Stimulated activated CD8-positive, alpha-beta memory T cell treated with anti-CD3 and anti-CD28 coated beads, Interleukin-15, amount 100 ng/mL, for 1 hour (primary cell): ENCODE data around the gene TBC1D22A.

Source experiments
- DNase-seq: peaks from one replicate; pipeline ENCODE4 v3.0.0-alpha.2; 2020; ENCODE audit warnings: low read depth

Gene TBC1D22A

DNA sequence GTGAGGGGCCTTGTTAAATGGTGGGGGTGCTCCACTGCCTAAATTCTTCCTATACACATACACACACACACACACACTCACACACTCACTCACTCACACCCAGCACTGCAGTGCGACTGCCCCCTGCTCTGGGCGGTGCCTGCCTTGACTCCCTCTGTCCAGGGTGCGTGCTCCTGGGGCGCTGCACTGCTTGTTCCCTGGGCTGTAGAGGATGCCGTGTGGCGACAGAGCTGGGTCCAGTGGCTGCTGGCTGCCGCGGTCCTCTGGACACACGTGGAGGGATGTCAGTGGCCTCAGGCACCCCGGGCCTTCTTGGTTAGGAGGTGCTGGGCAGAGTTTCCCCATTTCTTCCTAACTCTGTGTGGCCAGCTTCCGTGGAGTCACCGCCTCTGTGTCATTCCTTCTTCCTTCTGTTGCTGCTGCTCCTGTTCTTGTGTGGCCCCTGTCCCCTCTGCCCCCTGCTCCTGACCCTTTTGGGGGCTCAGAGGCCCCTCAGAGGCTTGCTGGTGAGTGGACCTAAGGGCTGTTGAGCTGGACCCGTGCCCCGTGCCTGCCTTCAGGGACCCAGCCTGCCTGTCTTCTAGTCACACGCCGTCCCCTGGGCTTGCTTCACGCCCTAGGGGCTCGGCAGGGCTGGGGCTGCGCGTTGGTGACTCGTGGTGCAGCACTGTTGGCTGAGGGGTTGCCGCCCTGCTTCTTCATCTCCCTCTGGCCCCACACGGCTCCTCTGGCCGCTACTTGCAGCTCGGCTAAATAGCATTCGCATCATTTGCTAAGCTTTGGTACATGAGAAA, 147.0 kb downstream of the TBC1D22A start:
- DNase-seq = no peak

DNA sequence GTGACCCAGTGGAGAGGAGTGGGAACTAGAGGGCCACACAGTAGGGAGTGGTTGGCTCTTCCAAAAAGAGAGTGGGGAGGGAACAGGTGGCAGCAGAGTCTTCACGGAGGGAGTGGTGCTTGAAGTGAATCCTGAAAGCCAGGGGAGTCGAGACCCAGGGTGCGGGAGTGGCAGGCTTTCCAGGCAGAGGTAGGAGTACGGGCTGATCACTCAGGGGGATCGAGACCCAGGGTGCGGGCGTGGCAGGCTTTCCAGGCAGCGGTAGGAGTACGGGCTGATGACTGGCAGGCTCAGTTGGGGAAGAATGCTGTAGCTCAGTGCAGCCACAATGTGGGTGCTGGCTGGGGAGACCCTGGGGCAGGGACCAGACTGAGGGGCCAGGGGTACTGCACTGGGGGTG, 148.2 kb downstream of the TBC1D22A start:
- DNase-seq = no peak

- DNase-seq = no peak
Observed at GRCh38 chr22:46911346-46911745, 148.9 kb downstream of the TBC1D22A start.

DNA sequence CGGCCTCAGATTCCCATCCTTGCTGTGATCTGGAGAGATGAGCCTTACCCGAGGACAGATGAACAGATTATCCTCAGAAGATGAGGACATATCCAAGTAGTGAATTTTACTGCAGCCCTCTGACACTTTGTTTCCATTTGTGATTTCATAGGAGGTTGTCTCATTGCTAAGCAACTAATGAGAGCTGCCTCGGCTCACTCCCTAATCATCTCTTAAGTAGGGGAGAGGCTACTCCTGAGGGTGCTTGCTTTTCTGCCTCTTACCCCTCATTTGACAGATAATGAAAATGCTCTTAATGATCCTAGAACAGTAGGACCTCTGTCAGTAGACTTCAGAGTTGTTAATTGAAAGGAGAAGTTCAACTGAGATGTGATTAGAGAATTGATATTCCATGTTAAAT, 150.9 kb downstream of the TBC1D22A start:
- no peak for DNase-seq

DNA sequence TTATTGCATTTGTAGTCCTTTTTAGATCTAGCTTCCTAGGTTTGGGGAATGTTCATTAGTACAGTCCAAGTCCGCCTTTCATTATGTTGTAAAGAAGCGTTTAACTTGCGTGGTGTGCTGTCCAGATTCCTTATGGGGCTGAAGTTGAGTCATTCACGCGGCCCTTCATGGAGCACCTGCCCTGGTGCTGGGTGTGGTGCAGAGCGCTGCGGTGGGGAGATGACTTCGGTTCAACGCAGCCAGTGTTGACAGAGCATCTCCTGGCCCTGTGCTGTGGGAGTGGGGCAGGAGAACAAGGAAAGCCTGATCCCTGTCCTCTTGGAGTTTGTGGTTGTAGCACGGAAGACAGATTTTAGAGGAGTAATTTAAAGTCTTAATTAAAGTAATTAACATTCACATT, 152.0 kb downstream of the TBC1D22A start:
- DNase-seq = no peak

GRCh38 chr22:46914916-46915894, 152.8 kb downstream of the TBC1D22A start:
- DNase-seq = no peak

DNA sequence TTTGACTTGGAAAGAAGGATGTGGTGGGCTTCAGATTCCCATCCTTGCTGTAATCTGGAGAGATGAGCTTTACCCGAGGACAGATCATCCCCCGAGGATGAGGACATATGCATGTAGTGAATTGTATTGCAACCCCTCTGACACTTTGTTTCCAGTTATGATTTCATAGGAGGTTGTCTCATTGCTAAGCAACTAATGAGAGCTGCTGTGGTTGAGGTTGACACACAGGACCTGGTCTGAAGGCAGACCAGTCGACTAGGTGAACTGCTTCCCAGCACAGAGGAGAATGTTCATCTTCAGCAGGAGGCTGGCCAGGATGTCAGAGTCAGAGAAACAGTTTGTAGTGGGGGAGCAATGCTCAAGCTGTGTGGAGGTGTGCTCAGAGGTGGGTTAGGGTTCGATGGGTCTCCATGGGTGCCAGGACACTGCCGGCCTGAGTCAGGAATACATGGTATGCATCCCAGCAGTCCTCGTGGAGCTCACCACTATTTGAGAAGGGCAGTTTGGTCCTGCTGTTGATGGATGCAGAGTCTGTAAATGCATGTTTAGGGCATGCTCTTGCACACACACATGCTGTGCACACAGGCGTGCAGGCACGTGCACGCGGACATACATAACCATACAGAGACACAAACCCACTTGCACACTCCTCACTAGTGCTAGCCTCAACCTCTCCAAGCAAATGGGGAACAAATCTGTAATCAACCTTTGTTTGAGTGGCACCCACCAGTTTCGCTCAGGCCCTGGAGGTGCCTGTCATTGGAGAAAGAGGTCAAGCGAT, 153.7 kb downstream of the TBC1D22A start:
- DNase-seq = no peak

GRCh38 chr22:46916886-46917770, 154.7 kb downstream of the TBC1D22A start:
- DNase-seq = no peak

DNA sequence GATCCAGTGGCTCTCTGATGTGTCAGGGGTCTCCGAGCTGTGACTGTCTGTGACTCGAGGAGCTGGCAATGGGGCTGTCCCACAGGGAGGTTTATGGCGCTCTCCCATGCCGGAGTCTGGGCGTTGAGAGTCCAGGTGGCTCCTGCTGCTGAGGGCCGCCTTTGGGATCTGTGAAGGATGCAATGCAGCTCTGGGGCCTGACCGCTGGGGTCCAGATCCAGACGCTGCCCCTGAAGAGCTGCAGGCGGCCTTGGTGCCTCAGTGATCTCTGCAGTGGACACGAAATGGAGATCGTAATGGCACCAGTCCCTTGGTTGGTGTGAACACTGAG, 155.3 kb downstream of the TBC1D22A start:
- DNase-seq = no peak

DNA sequence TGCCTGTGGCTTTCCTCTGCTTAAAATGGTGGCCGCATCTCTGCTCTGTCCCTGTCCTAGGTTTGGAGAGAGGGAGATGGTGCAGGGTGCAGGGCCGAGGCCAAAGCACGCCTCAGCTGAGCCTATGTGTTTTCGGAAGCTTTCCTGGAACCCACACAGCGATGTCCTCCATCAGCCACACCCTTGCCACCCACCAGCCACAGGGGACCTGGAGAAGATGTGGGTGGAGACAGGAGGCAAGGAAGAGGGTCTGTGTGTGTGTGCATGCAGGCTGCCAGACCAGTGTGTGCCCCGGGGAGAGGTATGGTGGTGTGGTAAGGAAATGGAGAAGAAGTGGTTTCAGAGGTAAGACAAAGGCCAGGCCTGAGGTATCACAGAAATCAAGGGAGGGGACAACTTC, 155.7 kb downstream of the TBC1D22A start:
- DNase-seq = no peak

GRCh38 chr22:46922037-46922436, 159.6 kb downstream of the TBC1D22A start:
- no peak for DNase-seq

DNA sequence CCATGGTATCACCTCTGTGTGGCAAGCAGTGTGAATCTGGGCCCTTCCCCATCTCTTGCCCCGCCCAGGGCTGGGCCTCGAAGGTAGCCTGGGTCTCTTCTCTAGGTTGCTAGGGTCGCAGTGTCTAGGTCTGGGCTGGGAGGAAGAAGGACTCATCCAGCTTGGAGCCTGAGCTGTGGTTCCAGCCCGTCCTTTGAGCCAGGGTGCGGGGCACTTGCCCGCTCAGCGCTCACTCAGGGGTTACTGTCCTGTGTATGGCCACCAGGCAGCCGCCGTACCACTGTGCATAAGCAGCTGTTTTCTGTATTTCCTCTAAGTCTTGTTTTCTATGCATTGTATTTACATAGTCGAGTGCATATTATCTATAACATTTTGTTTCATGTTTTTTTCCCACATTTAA, 160.9 kb downstream of the TBC1D22A start:
- no peak for DNase-seq

DNA sequence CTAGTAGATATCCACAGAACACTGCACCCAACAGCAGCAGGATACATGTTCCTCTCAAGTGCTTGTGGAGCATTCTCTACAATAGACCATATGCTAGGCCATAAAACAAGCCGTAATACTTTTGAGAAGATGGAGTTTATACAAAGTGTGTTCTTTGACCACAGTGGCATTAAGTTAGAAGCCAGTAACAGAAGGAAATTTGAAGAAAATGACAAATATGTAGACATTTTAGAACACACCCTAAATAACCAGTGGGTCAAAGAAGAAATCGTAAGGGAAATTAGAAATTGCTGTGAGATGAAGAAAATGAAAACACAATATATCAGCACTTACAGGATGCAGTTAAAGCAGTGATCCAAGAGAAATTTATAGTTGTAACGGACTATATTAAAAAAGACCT, 163.4 kb downstream of the TBC1D22A start:
- DNase-seq = no peak

GRCh38 chr22:46929046-46929709, 166.7 kb downstream of the TBC1D22A start:
- DNase-seq = no peak

- no peak for DNase-seq
Observed at GRCh38 chr22:46929710-46930204, 167.3 kb downstream of the TBC1D22A start.

- no peak for DNase-seq
Observed at GRCh38 chr22:46931414-46931813, 169.0 kb downstream of the TBC1D22A start.

- DNase-seq = no peak
Observed at GRCh38 chr22:46931881-46932280, 169.4 kb downstream of the TBC1D22A start.

DNA sequence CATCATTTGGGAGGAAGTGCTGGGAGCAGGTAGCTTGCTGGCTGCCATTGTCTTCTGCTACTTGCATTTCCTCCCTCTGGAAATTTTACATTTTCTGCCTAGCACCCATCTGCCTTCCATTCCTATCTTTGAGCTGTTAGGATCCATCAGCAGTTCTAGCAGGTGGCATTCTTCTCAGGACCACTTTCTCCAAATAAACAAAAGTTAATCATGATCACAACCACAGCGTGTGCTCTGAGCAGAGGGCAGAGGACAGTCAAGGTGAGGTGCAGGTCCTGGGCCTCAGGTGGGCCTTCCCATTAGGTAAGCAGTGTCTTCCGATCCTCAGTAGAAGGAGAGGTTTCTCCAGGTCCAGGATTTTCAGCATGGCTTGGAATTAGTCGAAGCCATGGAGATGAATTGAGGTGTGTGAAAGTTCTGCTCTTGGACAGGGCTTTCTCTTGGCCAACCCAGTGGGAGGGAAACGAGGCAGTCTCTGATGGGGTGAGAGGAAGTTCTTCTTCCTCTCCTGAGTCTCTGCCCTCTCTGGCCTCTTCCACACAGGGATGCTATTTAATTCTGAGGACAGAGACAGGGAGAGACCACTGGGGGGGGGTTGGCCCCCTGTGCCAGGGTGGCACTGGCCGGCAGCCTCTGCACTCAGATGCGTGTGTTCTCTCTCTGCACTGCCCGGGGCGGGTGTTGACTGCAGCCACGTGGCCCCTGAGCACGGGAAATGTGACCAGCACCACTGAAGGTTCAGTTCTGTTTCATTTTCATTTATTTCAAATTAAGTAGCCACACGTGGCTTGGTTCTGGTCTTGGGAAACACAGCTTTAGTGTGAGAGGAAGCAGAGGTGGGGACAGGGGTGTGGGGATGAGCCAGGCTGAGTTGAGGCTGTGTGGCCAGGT, 170.8 kb downstream of the TBC1D22A start:
- no peak for DNase-seq

GRCh38 chr22:46934172-46934745, 171.8 kb downstream of the TBC1D22A start:
- DNase-seq = no peak
